GM19467 (cell line): Measurements from ENCODE around the gene MTHFD2L.

Experiments
- ATAC-seq: cut with Tn5 transposase; IDR thresholded peaks from one replicate; pipeline ENCODE4 v1.9.1; 2021; ENCODE audit warnings: mild to moderate bottlenecking, moderate library complexity; ENCODE audit not compliant: unreplicated experiment

The MTHFD2L gene

DNA sequence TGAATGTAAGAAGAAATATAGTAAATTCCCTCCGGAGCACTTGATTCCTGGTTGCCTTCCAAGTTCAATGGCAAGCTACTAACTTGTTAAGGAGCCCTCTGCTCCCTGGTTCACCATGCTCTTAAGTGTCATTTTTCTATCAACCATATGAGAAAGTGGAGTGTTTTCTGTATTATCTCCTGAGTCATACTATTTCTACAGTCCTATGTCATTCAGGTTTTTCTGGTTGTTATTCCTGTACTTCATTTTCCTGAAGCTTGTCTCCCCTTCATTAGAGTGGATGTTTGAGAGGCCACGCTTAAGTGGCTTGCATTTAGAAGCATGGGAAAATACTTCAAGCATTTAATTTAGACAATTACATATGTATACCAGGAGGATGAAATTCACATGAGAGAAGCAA lies 135.6 kb downstream of the MTHFD2L start:
- ATAC-seq, result no peak

DNA sequence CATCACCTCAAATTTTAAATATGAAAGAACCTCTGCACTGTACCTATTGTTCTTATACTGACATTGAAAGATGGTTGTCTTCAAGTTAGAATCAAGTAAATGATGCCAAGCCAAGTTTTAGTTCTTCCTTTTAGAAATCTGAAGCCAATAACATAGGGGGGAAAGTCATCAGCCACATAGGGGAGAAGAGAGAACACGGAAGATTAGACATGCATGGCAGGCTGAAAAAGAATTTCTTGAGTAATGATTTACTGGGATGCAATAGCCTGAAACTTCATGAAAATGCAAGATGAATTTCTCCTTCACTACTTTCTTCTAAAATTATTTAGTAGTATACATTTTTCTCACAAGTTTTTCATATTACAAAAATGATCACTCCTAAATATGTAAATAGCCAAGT lies 136.8 kb downstream of the MTHFD2L start:
- no peak for ATAC-seq

DNA sequence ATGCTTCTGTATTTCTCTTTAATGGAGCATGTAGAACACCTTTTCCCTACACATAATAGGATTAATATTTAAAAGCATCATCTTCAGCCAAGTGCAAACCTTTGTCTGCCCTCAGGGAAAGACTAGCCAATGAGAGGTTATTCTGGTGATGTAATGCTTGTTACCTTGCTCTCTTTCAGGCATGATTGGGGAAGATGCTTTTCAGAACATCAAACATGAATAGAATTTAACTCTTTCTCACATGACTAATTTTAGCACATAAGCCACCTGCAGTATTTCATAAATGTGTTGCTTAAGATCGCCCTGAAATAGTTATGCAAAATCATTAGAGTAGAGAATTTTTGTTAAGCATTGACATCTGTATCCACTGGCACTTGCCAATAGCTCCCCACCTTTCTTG lies 139.6 kb downstream of the MTHFD2L start:
- ATAC-seq, result peak; percentile 58

DNA sequence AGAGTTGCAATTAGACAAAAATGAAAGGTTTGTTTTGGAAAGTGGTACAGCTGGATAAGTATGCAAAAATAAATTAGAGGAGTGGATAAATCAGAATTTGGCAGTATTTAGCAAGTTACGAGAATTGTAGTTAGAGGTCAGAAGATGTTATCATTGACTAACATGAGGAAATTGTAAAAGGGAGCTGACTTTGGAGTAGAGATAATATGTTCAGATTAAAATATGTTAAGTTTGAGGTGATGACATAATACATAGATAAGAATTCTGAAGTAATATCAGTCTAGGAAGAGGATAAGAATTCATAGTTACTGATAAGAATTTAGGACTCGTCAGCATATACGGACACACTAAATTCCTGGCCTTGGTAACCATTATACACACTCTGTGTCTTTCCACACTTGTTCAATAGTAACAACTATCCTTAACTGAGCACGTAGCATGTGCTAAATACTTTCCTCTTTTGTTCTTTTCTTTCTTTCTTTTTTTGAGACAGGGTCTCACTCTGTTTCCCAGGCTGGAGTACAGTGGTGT lies 146.2 kb downstream of the MTHFD2L start:
- ATAC-seq, result no peak

DNA sequence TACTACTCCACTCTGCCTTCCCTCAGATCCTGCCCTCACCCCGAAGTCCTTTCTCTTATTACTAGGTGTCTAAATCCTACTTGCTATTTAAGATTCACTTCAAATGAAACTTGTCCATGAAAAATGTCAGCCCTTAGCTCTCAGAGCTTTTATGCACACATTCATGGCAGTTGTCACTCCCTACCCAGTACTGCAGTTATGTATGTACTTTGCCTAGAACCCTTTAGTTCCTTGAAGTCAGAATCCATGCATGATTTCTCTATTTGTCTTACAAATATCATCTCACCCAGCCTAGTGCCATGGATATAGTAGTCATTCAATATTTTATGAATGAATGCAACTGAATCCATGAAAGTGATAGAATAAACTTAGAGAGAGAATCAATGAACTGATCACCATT lies 147.1 kb downstream of the MTHFD2L start:
- no peak for ATAC-seq

DNA sequence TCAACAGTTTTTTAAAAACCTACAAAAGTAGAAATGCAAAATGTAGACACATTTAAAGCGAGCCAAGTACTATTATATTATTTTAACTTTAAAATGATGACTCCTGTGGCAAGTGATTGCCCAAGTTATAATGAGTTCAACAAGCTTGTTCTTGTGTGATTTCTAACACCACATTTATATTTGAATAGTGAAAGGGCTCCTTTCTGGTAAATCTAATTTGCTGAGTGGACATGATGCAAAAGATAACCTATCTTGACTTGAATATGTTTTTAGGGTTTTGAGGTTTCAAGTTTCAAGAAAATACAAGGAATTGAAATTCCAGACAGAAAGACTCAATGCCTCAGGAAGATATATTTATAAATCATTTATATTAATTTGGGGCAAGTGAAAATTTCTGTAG lies 149.3 kb downstream of the MTHFD2L start:
- ATAC-seq, result no peak

DNA sequence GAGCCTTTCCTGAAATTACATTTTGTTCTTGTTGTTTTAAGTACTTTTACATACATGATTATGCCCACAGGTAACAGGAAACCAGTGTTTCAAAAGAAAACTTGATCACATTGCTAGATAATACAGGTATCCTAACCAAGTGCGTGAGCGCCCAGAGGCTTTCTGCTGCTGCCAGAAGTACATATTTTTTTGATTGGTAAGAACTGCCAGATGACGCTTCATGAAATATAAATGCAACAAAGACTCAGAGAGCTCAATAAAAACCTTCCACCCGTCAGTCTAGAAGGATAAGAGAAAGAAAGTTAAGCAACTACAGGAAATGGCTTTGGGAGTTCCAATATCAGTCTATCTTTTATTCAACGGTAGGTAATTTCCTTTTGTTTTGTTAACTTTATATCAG lies 150.3 kb downstream of the MTHFD2L start, which contains the start of gene EPGN:
Gene EPGN, plus strand, starts transcription at position 256 of the 400 bp plus-strand sequence. Its CDS starts 64 bp downstream, at position 320.
- ATAC-seq, result no peak

DNA sequence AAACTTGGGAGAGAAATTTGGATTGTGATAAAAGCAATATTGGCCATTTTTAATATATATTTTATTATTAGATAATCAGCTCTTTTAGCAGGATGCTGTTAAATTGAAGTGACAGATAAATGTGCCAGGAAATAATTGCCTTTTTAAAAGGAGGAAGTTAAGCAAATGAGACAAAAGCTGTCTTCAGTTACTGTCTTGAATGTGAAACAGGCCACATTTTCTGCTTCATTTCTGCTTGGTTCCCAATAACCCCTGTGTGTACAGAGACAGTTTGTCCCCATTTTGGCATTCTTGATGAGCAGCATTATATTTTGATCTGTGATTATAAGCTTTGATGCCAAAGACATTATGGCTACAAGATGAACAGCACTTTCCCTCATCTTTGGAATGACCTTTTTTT lies 151.3 kb downstream of the MTHFD2L start:
- no peak for ATAC-seq

DNA sequence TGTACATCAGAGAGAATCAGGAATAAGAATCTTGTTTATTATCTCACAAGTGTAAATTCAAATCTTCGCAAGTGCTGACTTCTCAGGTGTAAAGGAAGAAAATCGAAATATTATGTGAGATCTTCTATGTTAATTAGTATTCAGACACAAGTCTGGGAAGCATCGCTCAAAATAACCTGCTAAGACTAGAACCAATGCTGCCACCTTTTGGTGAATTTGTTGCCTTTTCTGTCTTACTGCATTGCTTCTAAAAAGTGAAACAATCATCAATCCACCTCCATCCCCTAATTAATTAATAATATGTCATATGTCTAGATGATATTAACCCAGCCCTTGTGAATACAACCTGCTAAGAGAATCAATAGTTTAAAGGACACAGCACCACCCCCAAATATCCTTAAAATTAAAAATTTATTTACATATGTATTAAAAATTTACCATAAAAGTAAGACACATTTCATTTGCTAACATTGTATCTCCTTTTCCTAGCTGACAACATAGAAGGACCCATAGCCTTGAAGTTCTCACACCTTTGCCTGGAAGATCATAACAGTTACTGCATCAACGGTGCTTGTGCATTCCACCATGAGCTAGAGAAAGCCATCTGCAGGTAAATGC lies 153.9 kb downstream of the MTHFD2L start:
- ATAC-seq, result no peak

DNA sequence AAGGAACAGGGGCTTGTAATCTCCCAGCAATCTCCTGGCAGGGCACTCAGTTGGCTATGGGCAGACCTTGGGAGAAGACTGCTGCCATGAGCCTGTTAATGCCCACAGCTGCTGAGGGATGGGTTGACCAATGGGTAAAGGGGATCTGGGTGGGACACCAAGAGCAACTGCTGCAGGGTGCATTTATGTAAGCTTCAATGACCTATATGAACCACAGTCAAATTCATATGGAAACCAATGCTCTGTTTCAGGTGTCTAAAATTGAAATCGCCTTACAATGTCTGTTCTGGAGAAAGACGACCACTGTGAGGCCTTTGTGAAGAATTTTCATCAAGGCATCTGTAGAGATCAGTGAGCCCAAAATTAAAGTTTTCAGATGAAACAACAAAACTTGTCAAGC lies 156.4 kb downstream of the MTHFD2L start:
- no peak for ATAC-seq

DNA sequence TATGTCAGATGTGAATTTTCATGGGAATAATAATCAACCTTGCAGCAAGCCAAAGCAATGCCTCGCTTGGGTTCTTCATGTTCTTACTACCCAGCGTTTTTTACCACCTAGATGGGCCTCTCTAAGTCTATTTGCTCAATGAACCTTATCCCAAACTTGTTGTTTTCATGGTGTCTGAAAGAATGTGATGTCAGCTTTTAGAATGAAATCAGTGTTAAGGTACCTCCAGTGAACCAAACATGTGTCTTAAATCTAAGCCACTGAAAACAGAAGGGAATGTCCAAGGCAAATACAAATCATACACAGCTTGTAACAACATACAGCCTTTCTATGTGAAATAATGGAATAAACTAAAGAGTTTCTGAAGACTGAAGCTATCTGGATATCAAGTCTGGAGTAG lies 157.0 kb downstream of the MTHFD2L start:
- ATAC-seq, result no peak

DNA sequence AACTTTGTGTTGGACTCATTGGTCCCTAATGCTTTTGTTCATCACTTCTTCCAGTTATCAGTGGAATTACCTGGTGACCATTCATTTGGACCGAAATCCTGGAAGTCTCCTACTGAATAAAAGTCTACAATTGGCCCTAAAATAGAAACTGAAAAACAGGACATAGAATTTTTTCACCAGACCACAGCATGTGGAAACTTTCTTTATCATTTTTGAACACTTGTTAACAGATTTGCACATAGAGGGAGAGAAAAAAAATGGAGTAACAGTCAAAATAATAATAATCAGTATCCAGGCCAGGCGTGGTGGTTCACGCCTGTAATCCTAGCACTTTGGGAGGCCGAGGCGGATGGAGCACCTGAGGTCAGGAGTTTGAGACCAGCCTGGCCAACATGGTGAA lies 157.5 kb downstream of the MTHFD2L start:
- no peak for ATAC-seq

DNA sequence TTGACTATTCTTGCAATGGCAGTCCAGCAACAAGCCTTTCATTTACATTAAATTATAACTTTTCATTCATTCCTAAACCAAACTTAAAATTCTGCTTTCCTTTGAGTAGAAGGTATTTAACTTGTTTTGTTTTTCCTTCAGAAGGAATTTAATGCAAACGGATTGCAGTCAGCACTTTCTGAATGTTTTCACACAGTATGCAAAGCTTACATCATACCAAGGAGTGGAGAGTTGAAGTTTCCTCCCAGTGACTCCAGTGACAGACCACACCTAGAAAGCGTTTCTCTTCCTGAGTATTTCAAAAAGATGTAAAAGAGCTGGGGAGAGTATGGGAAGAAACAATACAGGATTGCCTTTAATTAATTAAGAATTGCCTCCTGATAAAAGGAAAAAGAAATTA lies 158.5 kb downstream of the MTHFD2L start:
- no peak for ATAC-seq

DNA sequence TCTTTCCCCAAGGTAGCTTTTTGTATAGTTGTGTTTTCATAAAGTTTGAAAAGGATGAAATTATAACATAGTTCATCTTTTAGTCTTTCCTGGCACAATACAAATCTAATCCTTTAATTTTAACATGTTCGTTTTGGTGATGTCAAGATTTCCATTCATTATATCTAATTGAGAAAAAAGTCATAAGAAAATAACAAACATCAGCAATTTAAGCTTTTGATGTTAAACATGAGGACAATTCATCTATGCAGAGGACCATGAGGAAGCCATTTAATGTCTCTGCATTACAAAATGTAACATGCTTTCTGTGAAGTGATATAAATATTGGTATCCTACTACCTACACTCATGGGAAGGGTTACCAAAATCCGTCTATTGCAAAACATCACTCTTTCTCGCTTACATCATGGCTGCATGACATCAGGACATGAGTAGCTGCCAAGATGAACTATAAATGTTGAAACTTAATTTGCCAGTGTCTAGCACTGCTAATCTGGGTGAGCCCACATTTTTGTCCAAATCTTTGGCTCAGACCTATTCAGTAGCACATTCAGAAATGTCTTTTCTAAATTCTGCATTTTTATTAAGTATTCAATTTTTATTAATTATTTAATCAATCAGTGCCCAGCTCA lies 159.8 kb downstream of the MTHFD2L start:
- ATAC-seq, result no peak

DNA sequence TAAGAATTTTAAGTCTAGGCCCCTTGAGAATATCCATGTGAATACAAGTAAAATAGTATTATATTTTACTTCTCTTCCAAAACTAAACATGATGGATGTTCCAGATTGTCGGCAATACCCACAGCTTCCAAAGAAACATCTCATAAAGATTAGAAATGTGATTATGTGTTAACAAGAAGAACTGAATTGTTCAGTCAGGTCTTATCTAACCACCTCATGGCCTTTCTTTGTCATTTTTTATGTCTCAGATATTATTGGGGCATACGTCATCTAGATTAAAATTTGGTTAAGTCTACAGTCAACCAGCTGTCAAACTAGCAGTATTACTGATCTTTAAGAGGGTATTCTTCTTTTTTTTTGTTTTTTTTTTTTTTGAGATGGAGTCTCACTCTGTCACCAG lies 160.4 kb downstream of the MTHFD2L start:
- ATAC-seq, result no peak

DNA sequence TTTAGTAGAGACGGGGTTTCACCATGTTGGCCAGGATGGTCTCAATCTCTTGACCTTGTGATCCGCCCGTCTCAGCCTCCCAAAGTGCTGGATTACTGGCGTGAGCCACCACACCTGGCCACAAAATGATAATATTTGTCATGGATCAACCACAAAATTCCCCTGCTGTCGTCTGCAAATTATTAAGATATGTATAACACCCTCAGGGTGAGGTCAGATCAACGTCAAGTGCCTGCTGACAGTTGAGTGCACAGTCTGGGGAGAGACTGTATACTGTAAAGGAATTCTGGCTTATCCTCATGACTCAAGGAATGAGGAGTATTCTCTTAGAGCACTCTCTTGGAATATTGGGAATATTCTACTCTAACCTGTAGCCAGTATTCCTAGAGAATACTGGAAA lies 161.6 kb downstream of the MTHFD2L start:
- no peak for ATAC-seq

DNA sequence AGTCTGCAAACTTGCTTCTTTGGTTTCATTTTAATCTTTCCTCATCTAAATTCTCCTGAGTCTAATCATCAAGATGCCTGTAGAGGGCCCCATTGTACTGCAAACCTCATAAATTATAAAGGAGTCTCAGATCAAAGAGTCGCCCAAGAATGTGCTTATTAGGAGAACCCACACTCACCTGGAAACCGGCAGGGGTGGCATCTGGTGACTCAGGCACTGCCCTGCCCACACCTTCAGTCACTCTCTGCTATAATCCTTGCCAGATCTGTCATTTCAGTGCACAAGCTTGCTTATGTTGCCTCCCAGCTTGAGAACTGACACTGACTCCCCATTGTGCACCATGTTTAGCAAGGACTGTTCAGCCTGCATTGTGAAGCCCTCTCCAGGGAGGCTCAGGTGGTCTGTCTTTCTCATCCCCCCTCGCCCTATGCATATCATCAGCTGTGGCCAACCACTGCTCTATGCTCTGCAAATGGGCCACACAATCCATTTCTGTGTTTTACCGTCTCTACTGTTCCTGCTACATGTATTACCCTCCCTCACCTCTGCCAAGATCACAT lies 162.7 kb downstream of the MTHFD2L start:
- peak; percentile 74 for ATAC-seq

DNA sequence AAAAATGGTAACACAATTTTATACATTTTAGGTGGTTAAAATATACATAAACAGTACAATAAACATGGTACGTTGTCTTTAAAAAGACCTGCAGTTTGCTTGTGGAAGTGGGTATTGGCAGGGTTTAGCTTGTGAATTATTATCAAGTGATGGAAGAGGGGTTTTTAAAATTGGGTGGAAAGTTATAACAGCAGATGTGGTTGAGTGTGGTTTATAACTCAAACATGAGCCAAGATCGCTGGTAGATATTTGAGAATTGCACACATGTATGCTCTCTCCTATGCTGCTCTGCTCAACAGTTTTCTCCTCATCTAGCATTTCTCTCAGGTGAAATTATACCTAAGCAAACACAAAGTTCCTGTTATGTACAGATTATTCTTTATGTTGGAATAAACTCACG lies 164.4 kb downstream of the MTHFD2L start:
- no peak for ATAC-seq

DNA sequence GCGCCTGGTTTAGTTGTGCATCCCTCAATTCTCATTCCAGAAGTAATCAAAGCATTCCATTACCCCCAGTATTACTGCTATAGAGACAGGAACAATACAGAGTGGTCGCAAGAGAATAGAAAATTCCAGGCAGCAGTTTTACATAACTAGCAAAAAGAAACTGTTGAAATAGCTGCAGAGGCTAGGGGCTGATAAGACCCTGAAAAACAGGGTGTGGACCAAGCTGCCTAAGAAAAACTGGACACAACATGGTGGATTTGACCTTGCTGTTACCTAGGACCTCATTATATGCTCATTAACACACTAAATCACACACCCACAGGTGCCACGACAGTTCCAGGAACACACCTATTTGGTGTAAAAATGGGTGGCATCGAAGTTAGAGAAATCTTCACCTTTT lies 165.7 kb downstream of the MTHFD2L start:
- ATAC-seq, result no peak

DNA sequence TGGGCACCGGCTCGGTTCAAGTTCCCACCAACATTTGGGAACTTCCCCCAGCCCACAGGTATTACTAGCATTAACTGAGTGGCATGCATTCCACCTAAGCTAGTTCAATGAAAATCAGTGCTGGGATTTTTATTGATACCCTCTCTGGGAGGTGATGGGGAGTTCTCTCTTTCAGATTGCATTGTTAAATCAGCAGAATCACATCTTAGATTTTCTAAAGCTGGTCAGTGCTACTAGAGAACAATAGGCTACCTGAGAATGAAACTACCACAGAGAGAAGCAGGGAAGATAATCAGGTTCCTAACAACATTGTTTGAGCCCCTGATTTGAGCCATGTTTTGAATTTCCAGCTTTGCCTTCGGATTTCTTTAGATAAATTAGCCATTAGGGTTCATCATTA lies 166.3 kb downstream of the MTHFD2L start:
- ATAC-seq, result no peak

DNA sequence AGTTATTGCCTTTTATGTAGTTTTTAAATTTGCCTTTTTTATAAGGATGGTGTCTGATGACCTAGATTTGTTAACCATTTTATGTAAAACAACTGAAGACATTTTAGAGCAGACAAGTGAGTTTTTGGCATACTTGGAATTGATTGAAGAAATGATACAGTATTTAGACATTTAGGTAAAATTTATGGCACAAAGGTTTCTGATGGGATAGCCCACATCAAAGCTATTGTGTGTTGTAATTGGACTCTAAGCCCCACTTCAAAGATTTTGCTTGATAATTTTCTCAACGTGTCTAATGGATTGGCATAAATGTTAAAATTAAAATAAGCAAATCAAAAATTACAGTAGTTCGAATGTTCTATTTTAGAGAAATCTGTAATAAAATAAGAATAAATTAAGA lies 168.0 kb downstream of the MTHFD2L start:
- no peak for ATAC-seq

DNA sequence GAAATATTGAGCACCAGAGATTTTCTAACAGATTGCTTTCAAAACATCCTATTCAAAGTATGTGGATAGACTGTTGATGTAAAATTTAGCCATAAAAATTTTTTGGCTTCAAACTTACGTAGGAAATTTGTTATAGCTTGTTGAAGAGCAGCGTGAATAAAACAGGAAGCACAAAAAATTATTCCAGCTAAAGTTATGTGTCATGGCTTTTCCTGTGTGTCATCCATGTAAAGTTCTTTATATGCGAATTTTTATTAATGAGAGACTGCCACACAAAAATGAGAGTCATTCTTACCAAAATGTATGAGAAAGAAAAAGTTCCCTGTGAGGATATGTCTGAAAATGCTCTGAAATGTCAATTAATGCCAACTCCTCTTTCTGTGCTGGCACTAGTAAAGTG lies 169.8 kb downstream of the MTHFD2L start:
- no peak for ATAC-seq
